Posterior vena cava (tissue), 2 donors: Measurements from ENCODE around the gene MPP2. TPM values are rescaled to one million over a fixed set of nuclear protein-coding genes. Genes with fewer than 3 reads are reported as not detected.
"Not testable (repeated sequence)": the region's sequence is repeated elsewhere in the genome, so short reads cannot be mapped to it uniquely, and the experiment has no call there.

ENCODE experiments used
- DNase-seq: peaks from one replicate; pipeline ENCODE4 v3.0.0-alpha.2; 2020; ENCODE audit warnings: low spot score
- intact Hi-C, 2 donors: fragments of 100-400 bp; cut with DNase I; formaldehyde crosslinking; loops; one replicate each; pipeline versions ENCODE4 v1.14.1 to v1.14.2; 2022 to 2023
- total RNA-seq, 2 donors: library from RNA; stranded (reverse); fragmentation: NEBNext Ultra II Directional; extraction: Animal tissue kit (Norgen Biotek cat#: 25700); gene quantifications; one replicate each; pipeline ENCODE4 v1.2.1, GENCODE V29; 2021
- donor health status: DM: yes; HTN: yes; CAD: no.
- donor health status: DM: yes; HTN: yes; CAD: no.

MPP2 gene
- total RNA-seq, 2 donors from 2014 or later: 11.4 to 15.5 TPM

DNA sequence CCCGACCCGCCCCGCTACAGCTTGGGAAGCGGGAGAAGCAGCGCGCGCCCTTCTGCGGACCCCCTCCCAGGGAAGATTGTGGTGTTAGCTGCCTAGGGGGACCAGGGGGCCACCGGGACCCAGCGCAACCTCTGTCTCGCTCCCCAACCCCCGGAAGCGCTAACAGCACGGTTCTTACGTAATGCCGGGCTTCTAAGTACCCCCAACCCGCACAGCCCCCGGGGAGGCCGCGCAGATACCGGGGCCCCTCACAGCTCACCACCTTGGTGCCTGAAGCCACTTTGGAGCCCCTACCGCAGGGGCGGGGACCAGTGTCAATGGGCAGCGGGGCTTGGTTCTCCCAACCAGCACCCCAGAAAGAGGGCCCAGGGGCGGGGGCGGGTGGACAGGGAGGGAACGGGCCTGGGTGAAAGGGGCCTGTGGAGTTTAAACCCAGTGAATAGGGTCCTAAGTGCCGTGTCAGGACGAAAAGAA lies 348 bp downstream of the MPP2 start:
- no peak for DNase-seq
- intact Hi-C loops: no loop called here

DNA sequence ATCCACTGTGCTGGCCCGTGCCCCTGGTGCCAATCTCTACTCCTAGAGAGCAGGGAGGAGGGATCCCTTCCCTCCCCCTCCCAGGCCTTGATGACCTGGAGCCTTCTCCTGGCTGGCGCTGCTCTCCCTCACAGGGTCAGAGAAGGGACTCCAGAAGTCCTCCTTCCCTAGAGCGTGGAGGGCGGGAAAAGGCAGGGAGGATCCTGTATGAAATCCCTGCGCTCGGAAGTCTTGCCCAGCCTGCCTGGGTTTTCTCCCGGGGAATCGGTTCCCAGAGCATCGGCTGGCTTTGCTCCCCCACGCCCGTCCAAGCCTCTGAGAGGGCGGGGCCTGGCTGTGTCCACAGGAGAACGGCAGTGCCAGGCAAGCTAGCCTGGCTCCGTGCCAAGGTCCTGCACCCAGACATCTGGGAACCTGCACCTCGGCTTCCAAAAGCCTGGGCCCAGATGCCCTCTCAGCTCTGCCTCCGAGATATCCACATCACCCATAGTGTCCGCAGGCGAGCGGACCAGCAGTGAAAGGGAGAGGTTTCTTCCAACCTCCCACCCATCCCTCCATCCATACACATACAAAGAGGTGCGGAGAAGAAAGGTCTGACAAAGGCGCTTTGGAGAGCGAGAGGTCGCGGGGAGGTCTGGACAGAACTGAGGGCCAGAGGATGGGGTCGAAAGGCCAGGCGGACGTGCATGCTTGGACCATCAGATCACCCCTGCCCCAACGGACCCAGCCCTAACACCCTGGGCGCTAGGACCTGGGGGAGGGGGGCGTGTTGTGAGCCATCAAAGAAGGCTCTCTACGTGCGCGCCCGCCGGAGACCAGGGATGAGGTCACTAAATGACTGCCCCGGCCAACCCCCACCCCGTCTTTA lies 1.1 kb downstream of the MPP2 start:
- intact Hi-C loops: no loop called here
- peak; percentile 94 for DNase-seq

DNA sequence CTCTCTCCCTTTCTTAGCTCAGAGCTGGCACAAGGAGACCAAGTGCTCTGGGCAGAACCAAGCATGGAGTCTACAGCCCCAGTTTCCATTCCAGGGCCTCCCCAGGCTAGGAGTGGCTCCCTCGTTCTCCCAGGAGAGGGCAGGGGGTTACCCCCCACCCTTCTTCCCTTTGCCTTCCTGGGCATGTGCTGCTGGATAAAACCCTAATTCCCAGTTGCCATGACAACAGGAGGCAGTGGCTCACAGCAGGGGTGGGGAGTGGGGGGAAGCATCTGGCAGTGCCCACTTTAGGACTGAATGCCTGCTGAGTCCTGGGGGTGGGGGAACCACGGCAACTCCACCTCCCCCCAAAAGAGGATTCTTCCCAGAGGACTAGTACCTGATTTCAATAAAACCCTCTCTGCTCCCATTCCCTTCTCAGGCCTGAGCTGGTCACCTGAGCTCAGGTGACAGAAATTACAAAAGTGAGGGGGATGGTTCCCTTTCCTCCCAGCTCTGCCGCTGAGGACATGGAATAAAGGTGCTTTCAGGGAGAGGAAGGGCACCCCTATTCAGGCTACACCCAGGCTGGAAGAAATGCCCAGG lies 1.8 kb downstream of the MPP2 start:
- intact Hi-C loops: no loop called here
- DNase-seq: no peak

DNA sequence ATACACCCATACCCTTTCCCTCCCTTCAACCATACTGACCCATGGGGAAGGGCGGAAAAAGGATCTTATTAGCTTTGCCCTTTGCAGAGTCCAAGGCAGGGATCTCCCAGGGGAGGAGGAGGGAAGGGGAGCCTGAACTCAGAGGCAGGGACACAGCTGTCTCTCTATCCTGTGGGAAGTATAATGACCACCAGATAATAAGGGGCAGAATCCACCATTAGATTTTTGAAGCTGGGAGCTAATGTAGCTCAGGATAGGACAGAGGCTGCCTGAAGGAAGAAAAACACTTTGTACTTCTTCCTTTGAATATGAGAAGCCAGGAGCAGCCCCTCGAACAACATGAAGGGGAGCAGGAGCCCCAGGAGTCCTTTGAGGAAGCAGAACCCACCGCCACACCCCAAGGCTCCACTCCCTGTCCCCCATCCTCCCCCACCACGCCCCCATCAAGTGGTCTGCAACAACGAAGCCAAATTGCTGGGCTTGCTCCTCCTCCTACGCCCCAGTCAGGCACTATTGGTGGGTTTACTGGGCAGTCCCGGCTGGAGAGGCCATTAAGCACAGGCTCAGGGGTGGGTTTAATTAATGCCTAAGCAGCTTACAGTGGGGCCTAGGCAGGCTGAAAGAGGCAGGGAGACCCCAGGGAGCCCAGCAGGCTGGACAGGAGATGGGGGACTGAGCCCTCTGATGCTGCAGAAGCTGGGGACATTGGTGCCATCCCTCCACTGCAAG lies 5.3 kb downstream of the MPP2 start:
- intact Hi-C loops: no loop called here
- DNase-seq: no peak

DNA sequence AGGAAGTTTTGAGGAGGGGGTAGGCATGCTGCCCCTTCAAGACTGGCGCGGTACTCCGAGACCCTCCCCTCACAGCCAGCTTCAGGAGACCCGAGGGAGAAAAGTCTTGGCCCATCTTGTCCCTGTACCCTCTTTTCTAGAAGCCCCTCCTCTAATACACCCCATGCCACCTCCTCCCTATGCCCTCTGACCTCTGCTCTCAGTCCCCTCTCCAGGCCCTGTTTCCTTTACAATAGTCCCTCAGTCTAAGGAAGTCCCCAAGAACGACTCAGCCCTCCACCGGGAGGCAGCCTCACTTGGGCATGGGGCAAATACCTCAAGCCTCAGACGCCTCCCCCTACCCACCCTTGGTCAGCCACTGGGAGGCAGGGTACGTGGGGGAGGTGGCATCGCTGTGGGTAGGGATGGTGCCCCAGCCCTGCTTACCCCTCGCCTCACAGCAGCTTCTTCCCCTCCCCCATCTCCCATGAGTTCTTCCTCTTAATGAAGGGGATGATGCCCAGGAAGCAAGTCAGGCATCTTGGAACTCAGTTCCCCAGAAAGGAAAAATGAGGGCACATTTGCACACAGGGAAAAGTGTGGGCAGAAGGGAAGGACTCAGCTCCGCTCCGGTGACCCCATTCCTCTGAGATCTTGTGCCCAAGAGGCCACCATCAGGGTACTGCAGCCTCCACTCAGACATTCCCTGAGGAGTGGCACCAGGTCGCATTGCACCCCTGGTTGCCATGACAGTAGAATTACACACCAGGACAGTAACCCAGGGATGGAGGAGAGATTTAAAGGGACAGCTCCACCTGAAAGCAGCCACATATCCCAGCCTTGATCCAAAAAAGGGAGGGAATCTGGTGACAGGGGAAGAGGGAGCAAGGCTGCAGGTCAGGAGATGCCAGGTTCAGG lies 6.2 kb downstream of the MPP2 start:
- intact Hi-C loops: no loop called here
- no peak for DNase-seq

DNA sequence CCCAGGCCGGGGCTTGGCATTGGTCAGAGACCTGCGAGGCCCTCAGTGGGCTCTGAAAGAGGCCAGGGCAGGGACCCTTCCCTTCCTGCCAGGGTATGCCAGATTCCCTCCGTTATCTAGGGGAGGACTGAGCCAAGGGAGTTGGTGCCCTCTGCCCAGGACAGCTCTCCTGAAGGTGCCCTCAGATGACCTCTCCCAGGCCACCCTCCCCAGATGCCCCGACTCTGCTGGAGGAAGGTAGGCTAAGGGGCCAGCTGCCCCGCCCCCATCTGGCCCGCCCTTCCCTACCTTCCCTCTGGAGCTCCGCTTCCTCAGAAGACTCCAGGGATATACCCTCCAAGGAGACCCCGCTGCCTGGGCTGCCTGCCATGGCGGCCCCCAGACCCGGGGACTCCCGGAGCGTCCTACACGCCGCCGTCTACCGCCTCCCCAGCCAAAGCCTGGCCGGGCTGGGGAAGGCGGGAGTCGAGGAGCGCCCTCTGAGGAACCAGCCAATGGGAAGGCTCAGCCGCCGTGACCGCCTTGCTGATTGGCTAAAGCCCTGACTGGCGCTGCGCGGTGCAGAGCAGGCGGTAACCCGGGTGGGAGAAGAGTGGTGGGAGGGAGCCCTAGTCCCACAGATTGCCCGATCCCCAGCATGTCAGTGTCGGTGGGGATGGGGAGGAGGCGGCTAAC lies 7.0 kb downstream of the MPP2 start:
- intact Hi-C loops: no loop called here
- DNase-seq: peak; percentile 95

DNA sequence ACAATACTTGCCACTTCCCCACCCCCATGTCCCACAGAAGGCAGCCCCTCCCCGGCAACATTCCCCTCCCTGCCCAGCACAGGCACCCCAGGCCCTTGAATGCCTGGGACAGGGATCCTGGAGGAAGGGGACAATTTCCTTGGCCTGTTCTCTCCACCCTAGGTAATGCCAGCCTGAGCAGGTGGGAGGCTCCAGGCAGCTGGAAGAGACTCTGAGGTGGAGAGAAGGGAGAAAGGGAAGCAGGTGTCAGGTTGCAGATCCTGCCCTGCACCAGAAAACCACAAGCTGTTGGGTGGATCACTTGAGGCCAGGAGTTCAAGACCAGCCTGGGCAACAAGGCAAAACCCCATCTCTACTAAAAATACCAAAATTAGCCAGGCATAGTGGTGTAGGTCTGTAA lies 8.9 kb downstream of the MPP2 start:
- intact Hi-C loops: no loop called here
- DNase-seq: no peak

DNA sequence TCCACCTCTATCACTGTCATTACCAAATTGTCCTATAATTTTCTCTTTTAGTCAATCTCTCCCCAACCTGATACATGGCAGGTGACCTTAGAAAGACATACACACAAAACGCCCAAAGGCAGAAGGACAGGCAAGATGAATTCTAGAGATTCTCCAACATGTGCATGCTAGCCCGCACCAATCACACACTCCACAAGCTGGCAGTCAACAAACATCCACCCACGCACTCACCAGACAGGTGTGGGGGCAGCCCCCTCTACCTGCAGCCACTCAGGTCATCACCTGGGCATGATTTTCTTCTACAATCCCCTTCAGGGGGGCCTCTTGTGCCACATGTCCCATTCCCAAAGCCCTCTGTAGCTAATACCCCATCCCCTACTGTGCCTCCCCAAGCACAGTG lies 9.5 kb downstream of the MPP2 start:
- no peak for DNase-seq
- intact Hi-C loops: no loop called here

DNA sequence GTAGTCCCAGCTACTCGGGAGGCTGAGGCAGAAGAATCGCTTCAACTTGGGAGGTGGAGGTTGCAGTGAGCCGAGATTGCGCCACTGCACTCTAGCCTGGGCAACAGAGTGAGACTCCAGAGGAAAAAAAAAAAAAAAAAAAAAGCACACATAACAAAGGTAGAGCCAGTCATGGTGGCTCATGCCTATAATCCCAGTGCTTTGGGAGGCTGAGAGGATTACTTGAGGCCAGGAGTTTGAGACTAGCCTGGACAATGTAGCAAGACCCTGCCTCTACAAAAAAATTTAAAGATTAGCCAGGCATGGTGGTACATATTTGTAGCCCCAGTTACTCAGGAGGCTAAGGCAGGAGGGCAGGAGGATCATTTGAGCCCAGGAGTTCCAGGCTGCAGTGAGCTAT lies 12.8 kb downstream of the MPP2 start:
- DNase-seq, intact Hi-C loops: not testable (repeated sequence)

DNA sequence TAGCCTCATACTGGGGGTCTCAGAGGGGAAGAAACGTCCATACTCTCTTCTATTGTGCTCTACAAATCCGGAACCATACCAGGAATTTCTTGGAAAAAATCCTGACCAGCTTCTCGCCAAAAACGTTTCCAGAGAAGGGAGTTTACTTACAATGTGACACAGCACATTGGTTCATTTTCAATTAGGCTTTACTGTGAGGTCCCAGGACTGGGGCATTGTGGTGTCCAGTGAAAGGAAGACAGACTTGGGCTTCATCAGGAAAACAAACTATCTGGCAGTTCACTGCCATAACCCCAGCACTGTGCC lies 14.7 kb downstream of the MPP2 start:
- DNase-seq: no peak
- intact Hi-C loops: no loop called here

DNA sequence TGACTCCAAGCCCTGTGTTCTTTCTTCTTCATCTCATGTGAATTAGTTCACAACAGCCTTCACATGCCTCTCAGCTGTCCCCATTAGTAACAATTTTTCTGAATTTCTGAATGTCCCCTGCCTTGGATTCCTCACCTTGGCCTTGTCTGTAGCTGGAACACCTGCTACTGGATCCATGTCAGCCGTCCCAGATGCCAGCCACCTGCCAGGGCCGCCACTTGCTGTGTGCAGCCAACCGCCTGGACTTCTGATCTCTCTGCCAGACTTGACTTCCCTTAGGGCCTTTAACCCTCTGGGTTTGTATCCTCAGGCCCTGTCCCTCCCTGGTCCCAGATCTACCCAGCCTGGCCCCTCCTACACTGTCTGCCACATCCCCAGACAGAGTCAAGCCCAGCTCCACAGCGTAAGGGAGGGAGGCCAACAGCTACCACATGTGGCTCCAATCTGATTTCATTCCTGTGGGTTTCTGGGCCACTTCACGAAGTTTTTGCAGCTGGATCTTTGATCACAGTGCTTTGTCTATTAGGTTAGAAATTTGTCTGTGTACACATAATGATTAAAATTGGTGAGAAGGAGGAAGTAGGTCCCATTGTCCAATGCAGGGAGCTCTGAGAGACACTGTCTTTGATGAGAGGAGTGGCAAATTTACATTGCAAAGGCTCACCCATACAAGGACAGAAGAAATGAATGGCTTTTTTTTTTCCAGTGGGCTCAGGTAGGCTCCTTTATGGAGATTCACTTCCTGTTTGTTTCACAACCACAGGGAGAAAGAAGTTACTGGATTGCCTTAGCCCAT lies 15.3 kb downstream of the MPP2 start:
- no peak for DNase-seq
- intact Hi-C loops: no loop called here

DNA sequence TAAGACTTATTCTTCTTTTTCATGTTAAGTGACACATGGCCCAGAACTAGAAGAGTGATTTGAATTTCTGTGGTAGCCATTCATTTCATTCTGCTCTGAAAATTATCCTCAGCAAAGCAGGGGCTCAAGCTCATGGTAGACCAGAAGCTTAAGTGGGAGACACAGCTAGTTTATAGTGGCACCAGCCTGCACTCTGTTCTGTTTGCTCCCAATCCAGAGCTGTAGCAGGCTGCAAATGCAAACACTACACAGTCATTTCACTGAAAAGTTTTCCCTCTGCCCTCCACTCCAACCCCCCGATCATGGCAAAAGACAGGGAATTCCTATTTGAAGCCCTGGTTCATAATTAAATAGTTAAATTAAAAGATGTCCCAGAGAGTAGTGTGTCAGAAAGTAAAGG lies 17.1 kb downstream of the MPP2 start:
- no peak for DNase-seq
- intact Hi-C loops: no loop called here

DNA sequence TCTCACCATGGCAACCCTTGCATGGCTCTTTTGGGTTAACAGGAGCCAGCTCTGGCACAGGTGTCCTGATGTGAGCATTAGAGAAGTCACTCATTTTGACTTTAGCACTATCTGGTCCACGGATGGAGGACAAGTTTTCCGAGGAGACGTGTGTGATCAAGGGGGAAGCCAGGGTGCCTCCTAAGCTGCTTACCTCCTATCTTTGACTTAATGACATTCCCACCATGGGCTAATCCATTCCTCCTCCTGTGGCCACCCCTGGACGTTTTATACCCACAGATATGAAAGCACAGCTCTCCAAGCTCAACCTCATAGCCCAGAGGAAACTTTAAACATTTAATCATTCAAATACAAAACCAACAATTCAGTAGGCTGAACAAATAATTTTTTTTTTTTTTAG lies 18.8 kb downstream of the MPP2 start:
- intact Hi-C loops: no loop called here
- DNase-seq: peak; percentile 8

DNA sequence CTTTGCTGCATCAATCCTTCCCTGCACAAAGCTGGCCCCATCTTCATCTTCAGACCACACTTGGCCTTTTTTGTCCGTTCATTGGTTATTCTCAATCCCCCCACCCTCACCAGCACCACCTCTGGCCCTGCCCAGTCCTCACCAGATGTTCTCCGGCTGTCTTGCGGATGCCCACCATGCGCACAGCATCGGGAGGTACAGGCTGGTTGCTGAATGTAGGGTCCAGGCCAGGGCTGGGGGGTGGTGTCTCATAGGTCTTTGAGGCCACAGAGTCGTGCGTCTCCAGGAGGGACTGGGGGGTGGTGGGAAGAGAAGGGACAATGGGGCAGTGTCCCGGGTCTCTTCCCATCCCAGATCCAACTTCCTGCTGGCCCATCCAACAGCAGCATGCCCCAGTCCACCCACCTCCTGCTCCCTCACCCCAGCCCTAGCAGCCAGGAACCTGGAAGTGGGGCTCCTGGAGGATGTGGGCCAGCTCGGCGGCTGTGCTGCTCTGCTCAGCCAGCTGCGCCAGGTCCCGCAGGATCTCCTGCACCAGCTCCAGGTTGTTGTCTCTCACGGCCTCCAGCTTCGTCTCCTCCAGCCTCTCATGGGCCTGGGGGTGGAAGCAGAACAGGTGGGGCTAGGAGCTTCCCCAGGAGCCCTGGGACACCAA lies 24.4 kb downstream of the MPP2 start:
- intact Hi-C loops: no loop called here
- DNase-seq: no peak

DNA sequence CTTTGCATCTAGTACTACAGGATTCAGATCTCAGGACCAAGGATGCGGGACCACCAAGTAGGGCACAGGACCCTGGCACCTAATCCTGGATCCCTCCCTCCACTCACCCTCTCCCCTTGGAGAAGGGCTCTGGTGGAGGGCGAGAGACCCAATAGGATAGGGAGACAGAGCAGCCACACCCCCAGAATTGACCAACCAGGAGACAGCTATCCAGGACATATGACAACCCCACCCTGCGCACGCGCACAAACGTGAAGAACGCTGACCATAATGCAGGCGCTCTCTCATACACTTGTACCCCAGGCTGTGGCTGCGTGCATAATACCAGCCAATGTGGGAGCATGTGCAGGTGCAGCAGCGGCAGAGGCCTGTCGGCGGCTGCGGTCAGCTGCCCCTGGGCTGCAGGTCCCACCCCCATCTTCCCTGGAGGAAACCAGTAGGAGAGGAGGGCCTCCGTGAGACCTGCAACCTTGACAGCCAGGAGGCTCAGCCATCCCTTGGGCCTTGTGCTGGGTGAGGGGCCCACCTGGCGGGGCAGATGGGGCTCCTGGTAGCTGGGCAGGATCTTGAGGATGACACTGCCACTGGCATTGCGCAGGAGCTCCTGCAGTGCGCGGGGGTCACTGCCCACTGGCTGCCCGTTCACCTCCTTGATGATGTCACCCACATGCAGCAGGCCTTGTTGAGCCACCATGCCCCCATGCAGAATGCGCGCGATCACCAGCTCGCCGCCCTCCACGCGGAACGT lies 25.4 kb downstream of the MPP2 start:
- intact Hi-C loops: no loop called here

DNA sequence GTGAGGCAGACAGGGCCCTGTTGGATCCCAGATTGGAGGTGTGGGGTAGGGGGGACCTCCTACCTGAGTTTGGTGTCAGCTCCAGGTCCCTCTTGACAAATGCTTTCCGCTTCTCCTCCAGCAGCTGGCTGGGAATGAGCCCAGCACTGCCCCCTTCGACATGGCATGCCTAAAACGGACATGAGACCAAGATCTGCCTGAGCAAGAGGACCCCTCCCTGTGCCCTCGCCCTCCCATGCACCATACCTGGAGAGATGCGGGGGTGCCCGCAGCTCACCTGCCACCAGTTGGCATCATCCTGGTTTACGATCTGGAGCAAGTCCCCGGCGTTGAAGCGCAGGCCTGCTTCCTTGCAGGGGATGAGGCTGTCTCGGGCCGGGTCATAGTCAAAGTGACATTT lies 26.2 kb downstream of the MPP2 start:
- DNase-seq: no peak
- intact Hi-C loops: no loop called here

More for the DNA sequence above, 25.4 kb downstream of the MPP2 start:
- DNase-seq: peak; percentile 74

DNA sequence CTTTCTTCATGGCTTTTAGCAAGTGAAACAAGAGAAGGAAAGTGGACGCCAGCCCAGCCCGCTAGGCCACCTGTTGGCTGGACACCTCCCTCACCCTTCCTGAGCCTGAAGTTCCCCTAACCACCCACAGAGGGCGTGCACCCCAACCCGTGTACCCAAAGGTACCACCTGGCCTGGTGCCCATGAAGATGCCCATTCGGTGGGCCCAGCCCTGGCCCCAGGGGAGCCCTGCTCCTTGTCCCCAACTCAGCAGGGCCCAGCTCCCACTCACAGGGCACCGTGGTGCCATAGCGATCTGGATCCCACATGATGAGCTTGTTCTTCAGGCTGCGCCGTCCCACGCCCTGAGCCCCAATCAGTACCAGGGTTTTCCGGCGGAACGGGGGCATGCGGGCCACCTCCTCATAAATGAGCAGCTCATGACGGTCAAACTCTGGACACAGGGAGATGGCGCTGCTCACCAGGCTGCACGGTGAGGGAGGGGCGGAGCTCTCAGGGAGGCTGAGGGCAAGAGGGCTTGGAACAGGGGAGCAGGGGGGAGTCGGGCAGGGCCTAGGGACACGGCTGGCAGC lies 26.8 kb downstream of the MPP2 start:
- no peak for DNase-seq
- intact Hi-C loops: no loop called here
